NCI-H1694 (cell line): Measurements from ENCODE around the gene ZNF414.
"Not testable (repeated sequence)": the region's sequence is repeated elsewhere in the genome, so short reads cannot be mapped to it uniquely, and the experiment has no call there.

Experiments
- DNase-seq: peaks from one replicate; lab custom pipeline; 2025; lab: John Stamatoyannopoulos, UW

The ZNF414 gene, protein sequence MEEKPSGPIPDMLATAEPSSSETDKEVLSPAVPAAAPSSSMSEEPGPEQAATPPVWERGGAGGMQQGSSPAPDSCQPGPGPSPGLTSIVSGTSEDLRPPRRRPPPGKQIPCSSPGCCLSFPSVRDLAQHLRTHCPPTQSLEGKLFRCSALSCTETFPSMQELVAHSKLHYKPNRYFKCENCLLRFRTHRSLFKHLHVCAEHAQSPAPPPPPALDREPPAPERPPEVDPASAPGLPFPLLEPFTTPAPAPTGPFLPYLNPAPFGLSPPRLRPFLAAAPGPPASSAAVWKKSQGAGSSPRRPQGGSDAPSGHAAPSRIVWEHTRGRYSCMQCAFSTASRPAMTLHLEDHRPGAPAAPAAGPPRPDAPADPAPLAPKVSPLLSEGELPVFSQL

DNA sequence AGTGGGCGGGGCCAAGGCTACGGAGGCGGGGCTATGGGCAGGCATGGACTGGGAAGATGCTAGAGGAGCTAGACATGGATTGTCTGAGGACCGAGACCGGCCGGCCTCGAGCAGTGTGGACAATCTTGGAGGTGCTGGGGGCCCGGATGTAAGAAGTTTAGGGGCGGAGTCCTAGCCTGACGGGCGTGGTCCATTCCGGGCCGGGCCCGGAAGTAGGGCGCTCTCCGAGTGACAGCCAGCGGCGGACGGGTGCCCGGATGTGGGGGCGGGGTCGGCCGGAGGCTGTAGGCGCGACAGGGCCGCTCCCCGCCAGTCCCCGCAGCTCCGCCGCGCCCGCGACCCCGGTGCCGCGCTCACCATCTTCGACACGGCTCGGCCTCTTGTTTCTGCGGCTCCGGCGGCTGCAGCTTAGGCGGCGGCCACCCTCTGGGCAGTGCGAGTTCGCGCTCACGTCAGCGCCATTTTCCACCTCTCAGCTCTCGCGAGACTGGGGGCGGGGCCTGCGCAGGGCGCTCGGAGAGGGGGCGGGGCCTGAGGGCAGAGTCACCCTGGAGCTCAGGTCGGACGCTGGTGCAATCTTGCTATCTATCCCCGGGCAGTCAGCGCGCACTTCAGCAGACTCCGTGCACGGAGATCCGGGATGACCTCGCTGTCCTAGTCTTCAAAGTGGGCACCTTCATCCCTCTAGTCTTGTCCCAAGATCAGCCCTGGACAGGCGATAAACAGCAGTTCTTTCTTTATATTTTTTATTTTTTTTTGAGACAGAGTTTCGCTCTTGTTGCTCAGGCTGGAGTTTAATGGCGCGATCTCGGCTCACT, at the start of gene ZNF414:
Gene ZNF414, minus strand, starts transcription at position 481 of the 818 bp plus-strand sequence. Its CDS starts 121 bp downstream, at position 360.
- DNase-seq, result peak; percentile 58

DNA sequence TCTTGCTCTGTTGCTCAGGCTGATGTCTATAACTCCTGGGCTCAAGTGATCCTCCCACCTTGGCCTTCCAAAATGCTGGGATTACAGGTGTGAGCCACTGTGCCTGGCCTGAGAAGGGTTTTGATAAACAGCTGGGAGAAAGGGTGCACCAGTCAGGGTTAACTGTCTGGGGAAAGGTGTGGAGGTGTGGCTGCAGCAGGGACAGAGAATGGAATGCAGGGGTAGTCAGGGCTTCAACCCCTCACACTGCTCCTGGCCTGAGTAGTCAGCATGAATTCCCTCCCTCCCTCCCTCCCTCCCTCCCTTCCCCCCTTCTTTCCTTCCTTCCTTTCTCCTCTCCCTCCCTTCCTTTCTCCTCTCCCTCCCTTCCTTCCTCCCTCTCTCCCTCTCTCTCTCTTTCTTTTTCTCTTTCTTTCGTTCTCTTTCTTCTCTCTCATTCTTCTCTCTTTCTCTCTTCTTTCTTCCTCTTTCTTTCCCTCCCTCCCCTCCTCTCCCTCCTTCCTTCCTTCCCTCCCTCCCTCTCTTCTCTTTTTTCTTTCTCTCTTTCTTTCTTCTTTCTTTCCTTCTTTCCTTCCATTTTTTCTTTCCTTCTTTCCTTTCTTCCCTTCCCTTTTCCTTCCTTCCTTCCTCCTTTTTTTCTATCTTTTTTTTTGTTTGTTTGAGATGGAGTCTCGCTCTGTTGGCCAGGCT, 47.3 kb upstream of the ZNF414 start:
- no peak for DNase-seq

DNA sequence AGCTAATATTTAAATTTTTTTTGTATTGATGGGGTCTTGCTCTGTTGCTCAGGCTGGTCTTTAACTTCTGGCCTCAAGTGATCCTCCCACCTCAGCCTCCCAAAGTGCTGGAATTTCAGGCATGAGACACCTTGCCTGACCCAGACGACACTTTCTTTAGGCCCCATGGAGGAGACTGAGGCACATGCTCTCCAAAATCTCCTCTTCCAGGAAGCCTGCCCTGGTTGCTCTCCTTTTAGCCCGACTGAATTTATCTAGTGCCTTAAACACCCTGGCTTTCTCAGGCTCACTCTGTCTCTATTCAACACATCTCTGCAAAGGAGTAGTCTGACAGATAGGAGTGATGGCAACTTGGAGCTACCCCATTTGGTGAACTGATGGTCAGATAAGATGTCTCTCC, 44.4 kb upstream of the ZNF414 start:
- DNase-seq, result no peak

DNA sequence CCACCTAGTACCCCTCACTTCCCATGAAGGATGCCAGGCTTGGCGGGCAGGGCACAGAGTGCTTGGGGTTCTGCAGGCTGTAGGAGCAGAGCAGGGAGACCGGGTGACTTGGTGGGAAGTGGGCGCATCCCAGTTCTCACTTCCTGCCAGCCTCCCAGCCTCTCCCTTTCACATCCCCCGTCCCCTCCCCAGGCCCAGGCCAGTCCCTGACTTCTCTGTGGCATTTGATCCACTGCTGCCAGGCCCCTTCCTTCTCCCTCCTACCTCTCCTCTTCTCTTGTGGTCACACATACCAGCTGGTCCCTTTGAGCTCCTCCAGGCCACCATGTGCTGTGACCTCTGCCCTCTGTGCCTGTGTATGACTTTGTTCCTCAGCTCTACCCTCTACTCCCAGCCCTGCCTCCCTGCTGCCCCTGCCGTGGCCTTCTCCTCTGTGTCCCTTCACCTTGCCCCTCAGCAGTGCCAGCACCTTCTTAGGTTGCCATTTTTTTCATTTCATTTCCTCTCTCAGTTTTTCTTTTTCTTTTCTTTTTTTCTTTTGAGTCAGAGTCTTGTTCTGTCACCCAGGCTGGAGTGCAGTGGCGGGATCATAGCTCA, 43.8 kb upstream of the ZNF414 start:
- DNase-seq, result no peak

DNA sequence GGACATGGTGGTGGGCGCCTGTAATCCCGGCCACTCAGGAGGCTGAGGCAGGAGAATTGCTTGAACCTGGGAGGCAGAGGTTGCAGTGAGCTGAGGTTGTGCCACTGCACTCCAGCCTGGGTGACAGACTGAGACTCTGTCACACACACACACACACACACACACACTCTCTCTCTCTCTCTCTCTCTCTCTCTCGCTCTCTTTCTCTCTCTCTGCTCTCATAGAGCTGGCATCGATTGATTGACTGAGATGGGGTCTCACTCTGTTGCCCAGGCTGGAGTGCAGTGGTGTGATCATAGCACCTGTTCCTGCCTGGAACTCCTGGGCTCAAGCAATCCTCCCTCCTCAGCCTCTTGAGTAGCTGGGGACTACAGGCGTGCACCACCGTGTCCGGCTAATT, 39.8 kb upstream of the ZNF414 start:
- DNase-seq, result not testable (repeated sequence)

DNA sequence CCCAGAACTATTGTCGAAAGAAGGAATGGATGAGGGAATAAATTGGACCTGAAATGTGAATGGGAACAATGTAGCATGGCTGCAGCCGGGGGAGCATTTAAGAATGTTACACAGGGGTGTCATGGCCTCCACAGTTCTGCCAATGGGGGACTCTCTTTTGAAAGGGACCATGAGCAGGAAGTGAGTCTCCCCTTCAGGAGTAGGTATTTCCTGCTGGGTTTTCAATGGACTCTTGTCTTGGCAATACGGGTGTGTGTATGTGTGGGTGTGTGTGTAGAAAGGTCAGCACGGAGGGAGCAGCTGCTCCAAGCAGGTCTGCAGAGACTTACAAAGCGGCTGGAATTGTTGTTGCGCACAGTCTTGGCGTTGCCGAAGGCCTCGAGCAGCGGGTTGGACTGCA, 38.8 kb upstream of the ZNF414 start:
- DNase-seq, result peak; percentile 4

DNA sequence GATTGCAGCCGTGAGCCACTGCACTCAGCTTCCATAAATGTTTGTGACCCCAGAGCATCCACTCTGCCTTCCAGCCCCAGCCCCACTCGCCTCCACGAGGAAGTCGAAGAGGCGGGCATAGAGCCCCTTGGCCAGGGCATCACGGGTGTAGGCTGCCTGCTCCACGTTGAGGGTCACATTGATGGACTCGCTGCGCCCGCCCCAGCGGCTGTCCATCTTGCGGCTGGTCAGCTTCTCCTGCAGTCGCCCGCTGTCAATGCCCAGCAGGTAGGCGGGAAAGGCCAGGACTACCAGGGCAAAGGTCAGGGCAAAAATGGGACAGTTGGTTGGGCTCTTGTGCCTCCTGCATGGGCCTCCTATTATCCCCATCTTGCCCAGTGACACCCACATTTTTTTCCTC, 36.1 kb upstream of the ZNF414 start:
- no peak for DNase-seq

DNA sequence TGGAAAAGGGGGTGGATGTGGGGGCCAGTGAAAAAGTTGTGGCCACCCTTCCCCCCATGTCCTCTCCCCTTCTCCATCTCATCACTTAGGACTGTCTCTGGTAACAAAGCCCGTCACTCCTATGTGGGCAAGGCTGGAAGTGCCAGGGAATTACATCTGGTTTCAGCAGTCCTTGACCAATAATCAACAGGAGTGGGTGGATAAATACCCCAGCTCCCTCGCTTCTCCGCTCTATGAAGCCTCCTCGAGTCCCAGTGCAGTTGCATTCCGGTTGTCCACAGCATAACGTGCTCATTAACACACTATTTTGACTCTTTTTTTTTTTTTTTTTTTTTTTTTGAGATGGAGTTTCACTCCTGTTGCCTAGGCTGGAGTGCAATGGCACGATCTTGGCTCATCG, 31.8 kb upstream of the ZNF414 start:
- DNase-seq, result no peak

DNA sequence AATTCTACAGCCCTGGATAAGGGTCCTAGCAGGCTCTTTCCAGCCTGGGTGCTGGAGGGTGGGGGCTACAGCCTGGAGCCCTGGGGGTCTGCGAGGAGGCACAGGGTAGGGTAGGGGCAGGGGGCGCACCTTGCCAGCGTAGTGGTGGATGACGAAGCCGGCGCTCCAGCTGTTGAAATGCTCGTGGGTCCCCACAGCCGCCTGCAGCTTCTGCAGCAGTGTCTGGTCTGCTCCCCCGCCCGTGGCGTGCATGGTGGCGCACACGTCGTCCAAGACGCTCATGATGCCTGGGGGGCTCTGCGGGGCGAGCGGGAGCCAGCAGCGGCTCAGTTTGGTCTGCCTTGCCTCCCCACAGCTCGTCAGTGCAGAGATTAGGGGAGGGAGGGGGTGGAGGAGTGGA, 30.2 kb upstream of the ZNF414 start:
- no peak for DNase-seq

DNA sequence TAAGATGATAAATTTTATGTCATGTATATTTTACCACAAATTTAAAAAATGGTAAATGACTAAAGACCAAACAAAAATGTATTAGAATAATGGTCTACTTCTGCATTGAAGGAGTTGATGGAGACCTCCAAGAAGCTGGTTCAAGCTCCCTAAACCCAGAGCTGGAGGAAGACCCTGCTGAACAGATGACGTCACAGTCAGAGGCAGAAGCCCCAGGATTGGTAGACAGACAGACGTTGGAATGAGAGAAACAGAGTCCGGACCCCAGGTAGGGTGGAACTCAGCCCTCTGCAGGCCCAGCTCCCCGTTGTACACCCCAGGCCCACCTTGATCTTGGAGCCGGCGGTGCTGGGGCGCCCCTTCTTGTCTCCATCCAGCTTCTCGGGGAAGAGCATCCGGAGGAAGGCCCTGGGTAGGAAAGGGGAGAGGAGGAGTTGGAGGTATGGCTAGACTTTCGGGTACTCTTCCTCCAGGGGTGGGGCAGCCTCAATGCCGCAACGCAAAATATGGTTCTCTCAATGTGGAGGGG, 25.7 kb upstream of the ZNF414 start:
- DNase-seq, result no peak

DNA sequence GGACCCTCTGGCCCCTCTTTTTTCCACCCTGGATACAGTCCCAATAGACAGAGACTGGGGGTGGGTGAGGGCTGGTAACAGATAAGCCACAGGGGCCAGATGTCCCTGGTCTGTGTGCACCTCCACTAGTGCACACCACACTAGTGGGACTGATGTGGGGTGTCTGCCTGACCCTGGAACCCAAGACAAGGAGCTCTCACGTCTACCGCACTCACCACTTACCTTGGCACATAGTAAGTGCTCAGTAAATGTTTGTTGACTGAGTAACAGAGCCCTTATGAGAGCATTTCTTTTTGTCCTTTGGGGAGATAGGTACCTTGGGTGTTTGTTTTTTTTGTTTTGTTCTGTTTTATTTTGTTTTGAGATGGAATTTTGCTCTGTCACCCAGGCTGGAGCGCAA, 23.1 kb upstream of the ZNF414 start:
- no peak for DNase-seq

DNA sequence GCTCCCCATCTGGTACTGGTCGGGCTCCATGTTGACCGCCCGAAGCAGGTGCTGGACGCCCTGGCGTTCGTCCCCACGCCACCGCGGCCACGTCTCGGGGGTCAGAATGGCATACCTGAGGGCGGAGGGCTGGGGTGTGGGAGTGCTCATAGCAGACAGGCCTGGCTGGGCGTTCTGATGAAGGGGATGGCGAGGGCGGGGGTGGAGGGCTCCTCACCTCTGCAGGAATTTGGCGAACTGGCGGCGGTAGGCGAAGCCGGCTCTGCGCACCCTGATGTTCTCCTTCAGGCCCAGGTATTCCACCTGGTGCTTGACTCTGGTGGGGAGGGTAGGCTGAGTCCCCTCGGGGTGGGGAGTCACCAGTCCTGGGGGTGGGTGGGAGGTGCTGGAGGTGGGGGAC, 22.3 kb upstream of the ZNF414 start:
- DNase-seq, result no peak

DNA sequence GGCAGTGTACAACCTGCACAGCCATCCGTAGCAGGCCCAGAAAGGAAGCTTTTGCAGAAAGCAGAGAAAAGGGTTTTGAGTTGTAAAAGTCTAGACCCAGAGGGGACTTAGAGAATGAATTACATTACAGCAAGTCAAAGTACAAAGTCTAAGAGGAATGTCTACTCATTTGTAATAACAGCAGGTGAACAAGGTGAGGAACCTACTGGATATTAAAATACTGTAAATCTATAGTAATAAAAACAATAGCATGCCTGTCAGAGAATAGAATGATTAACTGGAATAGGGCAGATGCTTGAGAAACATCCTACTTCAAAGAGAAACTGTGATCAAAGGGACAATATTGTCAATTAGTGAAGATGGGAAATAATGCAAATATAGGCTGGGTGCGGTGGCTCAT, 18.3 kb upstream of the ZNF414 start:
- no peak for DNase-seq

DNA sequence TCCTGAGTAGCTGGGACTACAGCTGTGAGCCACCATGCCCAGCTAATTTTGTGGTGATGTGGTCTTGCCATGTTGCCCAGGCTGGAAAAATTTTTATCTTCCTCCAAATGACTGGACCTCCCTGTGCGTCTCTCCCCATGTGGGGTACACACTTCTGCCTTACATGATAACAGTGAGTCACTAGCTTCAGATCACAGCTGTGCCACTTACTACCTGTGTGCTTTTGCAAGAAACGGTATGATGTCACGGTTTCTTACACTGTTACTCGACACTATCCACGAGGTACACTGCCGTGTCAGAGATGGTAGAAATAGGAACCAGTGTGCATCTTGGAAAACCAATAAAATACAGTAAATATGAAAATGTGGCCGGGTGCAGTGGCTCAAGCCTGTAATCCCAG, 17.5 kb upstream of the ZNF414 start:
- DNase-seq, result no peak

DNA sequence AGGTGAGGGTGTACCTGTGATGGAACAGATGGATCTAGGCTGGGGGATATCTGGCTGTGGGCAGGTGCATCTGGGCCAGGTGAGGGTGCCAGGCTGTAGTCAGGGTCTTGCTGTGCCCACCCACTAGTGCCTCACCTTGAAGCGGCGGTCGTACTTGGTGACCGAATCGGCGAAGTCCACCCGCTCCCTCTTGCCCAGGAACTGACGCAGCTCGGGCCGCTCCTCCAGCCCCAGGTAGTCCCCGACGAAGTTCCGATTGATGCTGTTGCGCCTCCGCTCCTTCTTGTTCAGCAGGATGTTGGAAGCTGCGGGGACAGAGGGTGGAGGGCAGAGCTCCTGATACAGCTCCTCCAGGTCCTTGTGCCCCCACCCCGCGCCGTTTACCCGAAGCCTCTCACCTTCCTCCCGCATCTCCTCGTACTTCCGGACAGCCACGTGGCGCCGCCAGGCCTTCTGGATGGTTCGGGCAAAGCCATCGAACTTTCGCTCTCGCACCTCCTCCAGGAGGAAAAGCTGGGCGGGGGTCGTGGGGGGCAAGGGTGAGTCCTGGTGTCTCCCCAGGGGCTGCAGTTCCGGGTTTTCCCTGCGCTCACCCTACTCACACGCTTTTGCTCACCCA, 16.2 kb upstream of the ZNF414 start:
- no peak for DNase-seq

DNA sequence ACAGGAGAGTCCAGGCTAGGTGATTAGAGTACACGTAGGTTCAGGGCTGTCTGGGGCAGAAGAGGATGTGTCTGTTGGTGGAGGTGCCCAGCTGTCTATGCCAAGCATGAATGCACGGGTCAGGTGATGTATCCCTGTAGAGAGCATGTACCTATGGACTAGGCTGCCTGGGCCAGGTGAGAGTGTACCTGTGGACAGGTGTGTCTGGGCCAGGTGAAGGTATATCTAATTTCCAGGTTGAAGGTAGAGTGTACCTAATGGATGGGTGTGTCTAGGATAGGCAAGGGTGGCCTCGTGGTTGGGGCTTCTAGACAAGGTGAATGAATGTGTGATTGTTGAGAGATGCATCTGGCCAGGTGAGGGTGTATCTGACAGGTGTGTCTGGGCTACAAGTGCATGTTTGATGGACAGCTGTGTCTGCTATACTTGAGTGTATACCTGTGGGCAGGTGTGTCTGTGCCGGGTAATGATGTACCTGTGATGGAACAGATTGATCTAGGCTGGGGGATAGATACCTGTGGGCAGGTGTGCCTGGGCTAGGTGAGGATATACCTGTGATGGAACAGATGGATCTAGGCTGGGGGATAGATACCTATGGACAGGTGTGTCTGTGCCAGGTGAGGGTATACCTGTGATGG, 15.5 kb upstream of the ZNF414 start:
- DNase-seq, result no peak

DNA sequence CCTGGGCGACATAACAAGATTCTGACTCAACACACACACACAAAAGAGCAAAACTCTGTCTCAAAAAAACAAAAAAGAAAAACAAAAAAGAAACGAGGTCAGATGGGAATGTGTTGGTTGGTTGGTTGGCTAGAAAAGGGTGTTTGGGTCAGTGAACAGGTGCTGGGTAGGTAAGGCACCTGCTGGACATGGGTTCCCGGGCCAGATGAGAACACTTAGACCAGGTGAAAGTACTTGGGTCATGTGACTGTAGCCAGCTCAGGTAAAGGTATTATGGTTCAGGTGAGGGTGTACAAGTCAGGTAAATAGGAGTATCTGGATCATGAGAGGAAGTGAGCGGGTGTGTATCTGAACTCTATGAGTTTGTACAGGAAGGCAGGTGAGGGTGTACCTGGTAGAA, 14.5 kb upstream of the ZNF414 start:
- no peak for DNase-seq

DNA sequence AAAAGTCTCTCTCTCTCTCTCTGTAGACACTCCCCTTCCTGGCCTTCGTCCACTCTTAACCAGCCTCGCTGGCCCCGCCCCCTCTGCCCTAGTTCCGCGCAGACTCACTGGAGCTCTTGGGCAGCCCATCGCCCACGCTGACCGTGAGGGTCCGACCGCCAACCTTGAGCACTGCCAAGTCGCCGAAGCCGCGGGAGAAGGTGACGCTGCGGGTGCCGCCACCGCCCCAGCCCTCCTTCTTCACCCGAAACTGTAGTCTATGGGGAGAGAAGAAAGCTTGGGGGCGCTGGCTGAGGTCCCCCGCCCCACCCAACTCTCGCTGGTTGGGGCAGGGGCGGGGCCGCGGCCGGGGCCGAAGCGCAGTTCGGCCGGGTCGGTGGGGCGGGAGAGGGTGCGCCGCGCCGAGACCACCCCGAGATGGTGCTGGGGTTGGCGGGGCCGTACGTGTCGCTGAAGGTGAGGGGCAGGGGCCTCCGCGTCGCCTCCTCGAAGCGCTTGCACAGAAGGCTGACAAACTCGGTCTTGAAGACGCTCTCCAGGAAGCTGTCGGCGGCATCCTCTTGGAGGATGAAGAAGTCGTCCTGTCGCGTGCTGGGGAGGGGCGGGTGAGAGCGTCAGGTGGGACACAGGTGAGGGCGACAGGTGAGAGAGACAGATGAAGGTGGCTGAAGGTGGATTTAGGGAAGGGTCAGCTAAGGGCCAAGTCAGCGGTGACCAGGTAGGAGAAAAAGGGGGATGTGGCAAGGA, 12.6 kb upstream of the ZNF414 start:
- peak; percentile 9 for DNase-seq

DNA sequence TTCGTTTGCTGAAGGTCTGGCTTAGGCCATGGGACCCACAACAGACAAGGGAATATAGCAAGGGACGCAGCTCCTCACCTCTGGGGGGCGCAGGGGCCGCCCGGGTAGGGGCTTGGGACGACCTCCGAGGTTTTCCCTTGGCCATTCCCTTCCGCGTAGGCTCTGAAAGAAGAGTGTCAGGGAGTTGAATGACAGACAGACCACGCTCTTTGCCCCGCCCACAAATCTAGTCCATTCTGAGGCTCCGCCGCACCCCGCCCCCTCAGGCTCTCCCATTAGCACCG, 11.4 kb upstream of the ZNF414 start:
- no peak for DNase-seq

DNA sequence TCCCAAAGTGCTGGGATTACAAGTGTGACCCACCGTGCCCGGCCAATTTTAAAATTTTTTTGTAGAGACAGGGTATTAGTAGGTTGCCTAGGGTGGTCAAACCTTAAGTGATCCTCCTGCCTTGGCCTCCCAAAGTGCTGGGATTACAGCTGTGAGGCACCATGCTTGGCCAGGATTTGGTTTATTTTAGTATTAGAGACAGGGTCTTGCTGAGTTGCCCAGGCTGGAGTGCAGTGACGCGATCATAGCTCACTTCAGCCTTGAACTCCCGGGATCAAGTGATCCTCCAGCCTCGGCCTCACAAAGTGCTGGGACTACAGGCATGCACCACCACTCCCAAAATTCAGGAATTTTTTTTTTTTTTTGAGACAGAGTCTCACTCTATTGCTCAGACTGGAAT, 5.4 kb upstream of the ZNF414 start:
- DNase-seq, result no peak

DNA sequence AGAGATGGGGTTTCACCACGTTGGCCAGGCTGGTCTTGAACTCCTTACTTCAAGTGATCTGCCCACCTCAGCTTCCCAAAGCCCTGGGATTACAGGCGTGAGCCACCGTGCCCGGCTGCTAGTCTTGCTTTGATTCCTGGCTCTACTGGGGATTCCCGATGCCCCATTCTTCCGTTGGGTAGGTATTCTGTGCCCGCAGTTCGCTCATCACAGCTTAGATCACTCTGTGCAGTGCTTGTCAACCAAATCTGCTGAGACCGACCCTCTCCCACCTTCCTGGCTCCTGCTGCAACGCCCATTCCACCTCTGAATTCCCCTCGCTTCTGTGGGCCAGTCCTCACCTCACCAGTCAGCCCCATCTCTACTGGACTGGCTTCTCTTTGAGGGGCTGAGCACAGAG, 4.6 kb upstream of the ZNF414 start:
- DNase-seq, result no peak
